RPMI8226 (cell line): ENCODE measurements around the gene SEC22B.
"Not testable (repeated sequence)": the region's sequence is repeated elsewhere in the genome, so short reads cannot be mapped to it uniquely, and the experiment has no call there.

Experiments
- DNase-seq: peaks from one replicate; pipeline ENCODE4 v3.0.0-alpha.2; 2015

Gene SEC22B

DNA sequence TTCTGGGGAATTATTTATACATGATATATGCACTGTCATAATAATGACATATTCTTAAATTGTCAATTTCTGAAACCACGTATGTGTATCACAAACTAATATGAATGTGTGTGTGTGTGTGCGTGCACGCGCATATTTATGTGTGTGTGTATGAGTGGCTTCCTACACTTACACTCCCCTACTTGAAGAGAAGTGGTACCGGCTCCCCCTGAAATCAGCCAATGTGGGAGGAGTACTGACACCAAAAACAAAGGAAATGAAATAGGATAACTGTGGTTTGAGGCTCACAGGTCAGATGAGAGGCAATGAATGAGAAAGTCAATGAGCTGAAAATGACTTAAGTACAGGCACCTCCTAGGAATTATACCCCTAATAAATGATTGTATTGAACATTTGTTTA, 64.1 kb downstream of the SEC22B start:
- not testable (repeated sequence) for DNase-seq

DNA sequence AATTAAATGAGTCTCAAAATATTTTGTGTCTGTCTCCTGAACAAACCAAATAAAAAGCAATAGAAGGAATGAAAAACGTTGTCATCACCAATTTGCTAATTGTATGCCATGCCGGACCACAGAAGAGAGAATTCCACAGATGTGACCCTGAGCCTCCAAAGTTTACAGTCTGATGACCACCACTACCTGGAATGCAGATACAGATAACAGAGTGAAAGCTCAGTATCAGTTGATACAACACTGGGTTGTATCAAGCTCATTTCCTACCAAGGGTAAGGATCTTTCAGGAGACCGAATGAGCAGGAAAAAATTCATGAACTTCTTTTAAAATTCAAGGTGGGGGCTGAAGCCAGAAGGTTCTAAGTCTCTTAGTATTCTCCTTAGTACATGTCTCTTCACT, 64.5 kb downstream of the SEC22B start:
- DNase-seq = not testable (repeated sequence)

DNA sequence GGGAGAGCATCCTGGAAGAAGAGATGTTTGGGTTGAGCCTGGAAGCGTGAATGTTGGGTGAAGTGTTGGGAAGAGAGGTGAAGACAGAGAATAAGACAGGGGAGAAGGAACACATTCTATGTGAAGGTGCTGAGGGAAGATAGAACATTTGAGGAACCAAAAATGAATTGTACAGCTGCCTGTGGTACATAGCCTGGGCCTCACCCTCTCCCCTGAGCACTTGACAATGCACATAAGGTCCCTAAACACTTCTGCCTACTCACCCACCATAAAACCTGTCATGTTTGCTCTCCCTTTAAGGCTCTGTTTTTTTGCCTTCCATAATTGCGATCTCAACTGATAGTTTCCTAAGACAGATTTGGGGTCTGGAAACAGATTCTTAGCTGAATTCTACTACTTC, 65.3 kb downstream of the SEC22B start:
- DNase-seq = not testable (repeated sequence)

DNA sequence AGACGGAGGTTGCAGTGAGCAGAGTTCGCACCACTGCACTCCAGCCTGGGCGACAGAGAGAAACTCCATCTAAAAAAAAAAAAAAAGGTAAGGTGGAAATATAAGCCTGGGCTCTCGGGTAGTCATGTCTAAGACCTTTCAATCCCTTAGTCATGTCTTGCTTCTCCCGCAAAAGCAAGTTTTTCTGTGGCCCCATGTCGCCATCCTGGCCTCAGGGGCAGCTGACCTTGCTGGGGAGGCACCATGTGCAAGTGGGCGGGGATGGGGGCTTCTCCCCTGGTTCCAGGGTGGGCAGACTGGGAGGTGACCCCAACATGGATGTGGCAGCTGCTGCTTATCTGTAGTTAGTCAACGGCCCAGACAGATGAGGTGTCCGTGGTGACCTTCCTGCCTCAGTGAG, 66.7 kb downstream of the SEC22B start:
- DNase-seq = not testable (repeated sequence)

DNA sequence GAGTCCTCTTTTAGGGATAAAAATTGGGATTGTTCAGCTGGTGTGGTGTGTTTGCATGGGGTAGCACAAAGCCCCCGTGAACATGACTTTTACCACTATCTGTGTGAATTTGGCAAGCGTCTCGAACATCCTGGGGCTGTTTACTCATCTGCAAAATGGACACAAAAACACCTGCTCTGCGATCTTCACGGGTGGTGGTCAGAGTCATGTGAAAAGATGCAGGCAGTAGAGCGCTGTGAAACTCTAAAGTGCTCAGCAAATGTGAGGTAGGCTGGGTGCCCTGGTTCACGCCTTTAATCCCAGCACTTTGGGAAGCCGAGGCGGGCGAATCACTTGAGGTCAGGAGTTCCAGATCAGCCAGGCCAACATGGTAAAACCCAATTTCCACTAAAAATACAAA, 67.1 kb downstream of the SEC22B start:
- DNase-seq = not testable (repeated sequence)

DNA sequence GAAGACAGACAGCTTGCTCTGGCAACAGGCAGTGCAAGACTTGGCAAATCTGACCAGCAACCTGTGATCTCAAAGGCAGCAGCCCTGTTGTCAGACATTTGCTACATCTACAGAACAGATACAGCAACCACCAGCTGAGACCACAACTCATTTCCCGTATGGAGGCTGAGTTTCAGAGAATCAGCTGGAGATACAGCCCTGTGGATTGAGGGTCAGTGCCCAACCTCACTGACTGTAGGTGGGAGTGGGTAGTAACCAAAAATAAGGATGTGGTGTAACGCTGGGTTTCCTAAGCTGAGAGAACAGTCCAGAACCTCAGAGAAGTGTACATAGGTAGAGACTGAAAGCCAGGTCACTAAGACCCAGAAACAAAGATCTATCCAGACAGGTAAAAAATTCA, 71.0 kb downstream of the SEC22B start:
- DNase-seq = not testable (repeated sequence)

DNA sequence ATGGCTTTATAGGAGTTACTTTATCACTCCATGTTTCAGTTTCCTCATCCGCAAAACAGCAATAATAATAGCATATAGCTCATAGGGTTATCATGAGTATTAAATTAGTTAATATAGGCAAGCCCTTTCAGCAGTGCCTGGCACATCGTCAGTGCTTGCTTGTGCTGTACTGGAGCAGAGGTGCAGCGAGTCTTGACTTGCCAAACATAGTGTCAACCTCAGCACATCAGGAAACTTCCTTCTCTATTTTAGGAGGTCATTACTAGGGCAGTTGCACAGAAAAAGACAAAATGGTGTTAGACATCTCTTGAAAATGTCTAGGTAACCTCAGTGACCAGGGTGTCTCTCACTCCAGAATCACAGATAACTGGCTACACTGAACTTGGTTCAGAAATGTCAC, 72.6 kb downstream of the SEC22B start:
- DNase-seq = not testable (repeated sequence)

DNA sequence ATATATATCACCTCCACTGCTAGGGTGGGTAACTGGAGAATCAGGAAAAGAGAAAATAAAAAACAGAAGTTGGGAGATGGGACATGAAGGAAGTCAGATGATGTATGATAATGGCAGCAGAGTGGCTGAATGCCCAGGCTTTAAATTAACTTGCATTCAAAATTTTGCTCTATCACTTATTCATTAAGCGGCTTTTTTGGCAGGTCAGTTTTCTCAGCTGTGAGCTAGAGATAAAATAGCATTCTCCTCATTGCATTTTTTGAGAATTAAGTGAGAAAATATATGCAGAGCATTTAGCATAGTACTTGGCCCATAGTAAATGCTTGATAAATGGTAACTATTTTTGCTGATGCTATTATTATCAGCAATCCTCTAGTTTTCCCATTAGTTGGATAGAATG, 74.7 kb downstream of the SEC22B start:
- not testable (repeated sequence) for DNase-seq
